ENCODE data around the gene MSRB3.

DNA sequence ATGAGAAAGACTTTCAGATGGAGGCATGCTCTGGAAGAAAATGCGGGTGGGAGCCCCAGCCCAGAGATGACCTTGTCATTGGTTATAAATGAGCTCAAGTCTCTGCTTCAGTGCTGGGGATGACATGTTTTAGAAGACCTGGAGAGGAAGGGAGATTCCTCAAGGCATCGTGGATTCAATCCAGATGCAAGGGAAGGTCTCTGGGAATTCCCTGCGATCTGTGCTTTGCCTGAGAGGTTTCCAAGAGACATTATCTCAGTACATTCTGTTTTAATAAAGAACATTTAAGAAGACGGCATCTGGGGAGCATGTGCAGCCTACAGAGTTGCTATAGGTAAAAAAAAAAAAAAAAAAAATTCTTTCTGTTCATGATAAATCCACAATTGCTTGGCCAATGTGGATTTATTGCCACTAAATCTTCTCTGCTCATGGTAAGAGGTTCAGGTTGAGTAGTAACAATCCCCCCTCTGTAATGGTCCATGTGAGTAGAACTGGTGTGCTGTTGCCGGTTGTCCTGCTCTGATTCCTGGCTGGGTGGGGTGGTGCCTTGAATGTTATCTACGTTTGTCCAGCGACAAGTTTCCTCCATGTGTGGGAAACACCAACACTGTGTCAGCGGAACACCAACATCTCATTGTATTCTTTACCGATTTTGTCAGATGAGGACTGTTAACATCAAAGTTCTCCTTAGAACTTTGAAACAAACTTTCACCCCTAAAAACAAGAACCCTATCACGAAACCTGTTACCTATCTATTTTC lies 230.0 kb downstream of the MSRB3 start:
- TF ChIP-seq SRF (IDR thresholded peaks at IDR 0.05; ENCODE audit: low read depth in 2 of 2, low read length in 2 of 2): no peak
- TF ChIP-seq, protein P1, sequence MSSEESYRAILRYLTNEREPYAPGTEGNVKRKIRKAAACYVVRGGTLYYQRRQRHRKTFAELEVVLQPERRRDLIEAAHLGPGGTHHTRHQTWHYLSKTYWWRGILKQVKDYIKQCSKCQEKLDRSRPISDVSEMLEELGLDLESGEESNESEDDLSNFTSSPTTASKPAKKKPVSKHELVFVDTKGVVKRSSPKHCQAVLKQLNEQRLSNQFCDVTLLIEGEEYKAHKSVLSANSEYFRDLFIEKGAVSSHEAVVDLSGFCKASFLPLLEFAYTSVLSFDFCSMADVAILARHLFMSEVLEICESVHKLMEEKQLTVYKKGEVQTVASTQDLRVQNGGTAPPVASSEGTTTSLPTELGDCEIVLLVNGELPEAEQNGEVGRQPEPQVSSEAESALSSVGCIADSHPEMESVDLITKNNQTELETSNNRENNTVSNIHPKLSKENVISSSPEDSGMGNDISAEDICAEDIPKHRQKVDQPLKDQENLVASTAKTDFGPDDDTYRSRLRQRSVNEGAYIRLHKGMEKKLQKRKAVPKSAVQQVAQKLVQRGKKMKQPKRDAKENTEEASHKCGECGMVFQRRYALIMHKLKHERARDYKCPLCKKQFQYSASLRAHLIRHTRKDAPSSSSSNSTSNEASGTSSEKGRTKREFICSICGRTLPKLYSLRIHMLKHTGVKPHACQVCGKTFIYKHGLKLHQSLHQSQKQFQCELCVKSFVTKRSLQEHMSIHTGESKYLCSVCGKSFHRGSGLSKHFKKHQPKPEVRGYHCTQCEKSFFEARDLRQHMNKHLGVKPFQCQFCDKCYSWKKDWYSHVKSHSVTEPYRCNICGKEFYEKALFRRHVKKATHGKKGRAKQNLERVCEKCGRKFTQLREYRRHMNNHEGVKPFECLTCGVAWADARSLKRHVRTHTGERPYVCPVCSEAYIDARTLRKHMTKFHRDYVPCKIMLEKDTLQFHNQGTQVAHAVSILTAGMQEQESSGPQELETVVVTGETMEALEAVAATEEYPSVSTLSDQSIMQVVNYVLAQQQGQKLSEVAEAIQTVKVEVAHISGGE (CRISPR knock-in tag; IDR thresholded peaks at IDR 0.05): no peak
- TF ChIP-seq JUND (IDR thresholded peaks at IDR 0.05; ENCODE audit: low read depth, low read length): no peak
- TF ChIP-seq EZH2 (IDR thresholded peaks at IDR 0.05; ENCODE audit: borderline replicate concordance, control insufficient read depth, low read depth, low read length): no peak

Measured in GM12878 (cell line).